Measurements from ENCODE around the gene HAS3. TPM values are rescaled to one million over a fixed set of nuclear protein-coding genes. Genes with fewer than 3 reads are reported as not detected.
"Not testable (repeated sequence)": the region's sequence is repeated elsewhere in the genome, so short reads cannot be mapped to it uniquely, and the experiment has no call there.

Gene HAS3
- total RNA-seq, 1 experiment from 2014 or later, result 100 TPM

GRCh38 chr16:69138608-69139007 is 33.2 kb downstream of the HAS3 start:
- H3K14ac ChIP-seq (ENCODE audit: insufficient read depth, low read length), result no peak overlapping the region
- no peaks in the 10 kb centered on the region for H4K20me1 ChIP-seq (ENCODE audit: control insufficient read depth, insufficient read depth, insufficient read length)
- no peak overlapping the region for H4K91ac ChIP-seq (ENCODE audit: insufficient read length, low read depth, low read length)
- Mint-ChIP-seq H3K4me1 (peaks cover 7 to 11% of the 10 kb centered on the region in 2 experiments; a peak in 3 of 4 replicates), H3K27me3 (ENCODE audit: low read depth) (no peaks in the 10 kb centered on the region), H3K9me3 (no peaks in the 10 kb centered on the region), H3K27ac (no peak overlapping the region), H3K4me3 (no peak overlapping the region), H3K36me3 (ENCODE audit: insufficient read depth in 1 of 3, low read depth in 3 of 3) (peaks cover 49 to 85% (median 80%) of the 10 kb centered on the region in 3 experiments; a peak in 6 of 7 replicates)
- no peak overlapping the region for H2BK5ac ChIP-seq (ENCODE audit: insufficient read length, low read length)
- no peak overlapping the region for H3K9ac ChIP-seq (ENCODE audit: extremely low read depth, insufficient read length, low read length)
- TF ChIP-seq, protein P1, sequence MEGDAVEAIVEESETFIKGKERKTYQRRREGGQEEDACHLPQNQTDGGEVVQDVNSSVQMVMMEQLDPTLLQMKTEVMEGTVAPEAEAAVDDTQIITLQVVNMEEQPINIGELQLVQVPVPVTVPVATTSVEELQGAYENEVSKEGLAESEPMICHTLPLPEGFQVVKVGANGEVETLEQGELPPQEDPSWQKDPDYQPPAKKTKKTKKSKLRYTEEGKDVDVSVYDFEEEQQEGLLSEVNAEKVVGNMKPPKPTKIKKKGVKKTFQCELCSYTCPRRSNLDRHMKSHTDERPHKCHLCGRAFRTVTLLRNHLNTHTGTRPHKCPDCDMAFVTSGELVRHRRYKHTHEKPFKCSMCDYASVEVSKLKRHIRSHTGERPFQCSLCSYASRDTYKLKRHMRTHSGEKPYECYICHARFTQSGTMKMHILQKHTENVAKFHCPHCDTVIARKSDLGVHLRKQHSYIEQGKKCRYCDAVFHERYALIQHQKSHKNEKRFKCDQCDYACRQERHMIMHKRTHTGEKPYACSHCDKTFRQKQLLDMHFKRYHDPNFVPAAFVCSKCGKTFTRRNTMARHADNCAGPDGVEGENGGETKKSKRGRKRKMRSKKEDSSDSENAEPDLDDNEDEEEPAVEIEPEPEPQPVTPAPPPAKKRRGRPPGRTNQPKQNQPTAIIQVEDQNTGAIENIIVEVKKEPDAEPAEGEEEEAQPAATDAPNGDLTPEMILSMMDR (conservative IDR thresholded peaks at IDR 0.05), result no peak
- no peak overlapping the region for H2BK120ac ChIP-seq (ENCODE audit: low read depth, low read length, poor library complexity, severe bottlenecking)
- no peak overlapping the region for H2BK15ac ChIP-seq (ENCODE audit: low read depth, low read length)
- no peak for DNase-seq
- H3K4ac ChIP-seq (ENCODE audit: low read depth, low read length), result no peak overlapping the region
- H3K18ac ChIP-seq (ENCODE audit: insufficient read length, low read depth, low read length), result no peak overlapping the region
- no peak overlapping the region for H2BK20ac ChIP-seq (ENCODE audit: low read depth, low read length, poor library complexity, severe bottlenecking)
- no peak overlapping the region for H3K4me2 ChIP-seq (ENCODE audit: insufficient read depth, insufficient read length, low read length)
- H3K27ac ChIP-seq (ENCODE audit: insufficient read length, low read depth, low read length), result no peak overlapping the region
- no peak overlapping the region for H4K8ac ChIP-seq (replicated peaks; ENCODE audit: insufficient read length, low read depth, low read length)
- H2AFZ ChIP-seq (ENCODE audit: low read length), result no peak overlapping the region
- H3K79me1 ChIP-seq (ENCODE audit: insufficient read depth, low read depth, low read length, poor library complexity, severe bottlenecking), result no peaks in the 10 kb centered on the region
- H3K56ac ChIP-seq (ENCODE audit: insufficient read length, low read depth, low read length), result no peak overlapping the region
- no peak overlapping the region for H2AK5ac ChIP-seq (ENCODE audit: insufficient read length, low read length)
- no peaks in the 10 kb centered on the region; the same call in 1 of the 2 replicates for H3K4me1 ChIP-seq (ENCODE audit: insufficient read depth, low read length)
- no peak overlapping the region for H4K5ac ChIP-seq (ENCODE audit: insufficient read length, low read depth, low read length)
- H2BK12ac ChIP-seq (ENCODE audit: insufficient read length, low read depth, low read length), result no peak overlapping the region
- H3K23ac ChIP-seq (ENCODE audit: insufficient read length, low read depth, low read length), result no peak overlapping the region
- no peaks in the 10 kb centered on the region for H3K9me3 ChIP-seq (ENCODE audit: control insufficient read depth, low read depth, low read length)
- H3K79me2 ChIP-seq (ENCODE audit: insufficient read depth, low read length), result peaks cover 17% of the 10 kb centered on the region
- H3K27me3 ChIP-seq (ENCODE audit: insufficient read depth, low read length), result no peaks in the 10 kb centered on the region
- WGBS (ENCODE audit: extremely low coverage, insufficient read length, low lambda C conversion rate), result no CpG with 5 or more reads among the region's 2 CpGs
- H3K23me2 ChIP-seq (ENCODE audit: insufficient read length, low read depth, low read length, poor library complexity, severe bottlenecking), result no peaks in the 10 kb centered on the region
- no peak overlapping the region for H3T11ph ChIP-seq (ENCODE audit: low read length)

- H2BK12ac ChIP-seq (ENCODE audit: insufficient read length, low read depth, low read length); H3K27ac Mint-ChIP-seq; H4K5ac ChIP-seq (ENCODE audit: insufficient read length, low read depth, low read length); H3K79me2 ChIP-seq (ENCODE audit: insufficient read depth, low read length); H3K27me3 Mint-ChIP-seq (ENCODE audit: low read depth); H3K9ac ChIP-seq (ENCODE audit: extremely low read depth, insufficient read length, low read length); DNase-seq; H2BK15ac ChIP-seq (ENCODE audit: low read depth, low read length); H2BK120ac ChIP-seq (ENCODE audit: low read depth, low read length, poor library complexity, severe bottlenecking); H3K27me3 ChIP-seq (ENCODE audit: insufficient read depth, low read length); H3K4ac ChIP-seq (ENCODE audit: low read depth, low read length); H3K23me2 ChIP-seq (ENCODE audit: insufficient read length, low read depth, low read length, poor library complexity, severe bottlenecking); H2BK5ac ChIP-seq (ENCODE audit: insufficient read length, low read length); H3K4me1 Mint-ChIP-seq; H2AK5ac ChIP-seq (ENCODE audit: insufficient read length, low read length); H3K4me2 ChIP-seq (ENCODE audit: insufficient read depth, insufficient read length, low read length); H3K9me3 Mint-ChIP-seq; H3K56ac ChIP-seq (ENCODE audit: insufficient read length, low read depth, low read length); H4K8ac ChIP-seq (replicated peaks; ENCODE audit: insufficient read length, low read depth, low read length); H3K23ac ChIP-seq (ENCODE audit: insufficient read length, low read depth, low read length); H3K18ac ChIP-seq (ENCODE audit: insufficient read length, low read depth, low read length); H2AFZ ChIP-seq (ENCODE audit: low read length); H3K14ac ChIP-seq (ENCODE audit: insufficient read depth, low read length); H2BK20ac ChIP-seq (ENCODE audit: low read depth, low read length, poor library complexity, severe bottlenecking); H3K4me1 ChIP-seq (ENCODE audit: insufficient read depth, low read length); H4K20me1 ChIP-seq (ENCODE audit: control insufficient read depth, insufficient read depth, insufficient read length); H4K91ac ChIP-seq (ENCODE audit: insufficient read length, low read depth, low read length); H3K4me3 Mint-ChIP-seq; H3K79me1 ChIP-seq (ENCODE audit: insufficient read depth, low read depth, low read length, poor library complexity, severe bottlenecking); H3K27ac ChIP-seq (ENCODE audit: insufficient read length, low read depth, low read length); H3K9me3 ChIP-seq (ENCODE audit: control insufficient read depth, low read depth, low read length); H3T11ph ChIP-seq (ENCODE audit: low read length): not testable (repeated sequence)
- H3K36me3 Mint-ChIP-seq (ENCODE audit: insufficient read depth in 1 of 3, low read depth in 3 of 3), result peaks cover 56 to 86% (median 80%) of the 10 kb centered on the region in 3 experiments; a peak in 6 of 7 replicates
- WGBS (ENCODE audit: extremely low coverage, insufficient read length, low lambda C conversion rate), result no CpG with 5 or more reads among the region's 7 CpGs
Measured at GRCh38 chr16:69139464-69139863, 34.0 kb downstream of the HAS3 start.

Data from H9 (cell line).